Measurements from ENCODE around the gene RFPL2.
"Not testable (repeated sequence)": the region's sequence is repeated elsewhere in the genome, so short reads cannot be mapped to it uniquely, and the experiment has no call there.

RFPL2 gene

DNA sequence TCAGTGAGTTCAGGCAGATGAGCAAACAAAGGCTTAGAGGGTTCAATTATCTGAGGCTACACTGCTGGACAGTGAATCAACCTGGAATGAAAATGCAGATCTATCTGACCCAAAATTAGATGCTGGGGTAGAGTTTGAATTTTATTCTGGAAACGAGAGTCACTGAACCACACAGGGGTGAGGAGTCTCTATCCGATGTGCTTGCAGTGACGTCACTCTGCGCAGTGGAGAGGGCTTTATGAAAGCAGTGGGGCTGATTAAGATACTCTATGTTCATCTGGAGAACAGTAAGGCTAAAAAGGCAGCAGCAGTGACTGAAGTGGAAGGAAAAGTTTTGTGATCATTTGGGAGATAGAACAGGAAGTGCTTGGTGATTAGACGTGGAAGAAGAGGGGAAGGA, 44.5 kb downstream of the RFPL2 start:
- not testable (repeated sequence) for FAIRE-seq

DNA sequence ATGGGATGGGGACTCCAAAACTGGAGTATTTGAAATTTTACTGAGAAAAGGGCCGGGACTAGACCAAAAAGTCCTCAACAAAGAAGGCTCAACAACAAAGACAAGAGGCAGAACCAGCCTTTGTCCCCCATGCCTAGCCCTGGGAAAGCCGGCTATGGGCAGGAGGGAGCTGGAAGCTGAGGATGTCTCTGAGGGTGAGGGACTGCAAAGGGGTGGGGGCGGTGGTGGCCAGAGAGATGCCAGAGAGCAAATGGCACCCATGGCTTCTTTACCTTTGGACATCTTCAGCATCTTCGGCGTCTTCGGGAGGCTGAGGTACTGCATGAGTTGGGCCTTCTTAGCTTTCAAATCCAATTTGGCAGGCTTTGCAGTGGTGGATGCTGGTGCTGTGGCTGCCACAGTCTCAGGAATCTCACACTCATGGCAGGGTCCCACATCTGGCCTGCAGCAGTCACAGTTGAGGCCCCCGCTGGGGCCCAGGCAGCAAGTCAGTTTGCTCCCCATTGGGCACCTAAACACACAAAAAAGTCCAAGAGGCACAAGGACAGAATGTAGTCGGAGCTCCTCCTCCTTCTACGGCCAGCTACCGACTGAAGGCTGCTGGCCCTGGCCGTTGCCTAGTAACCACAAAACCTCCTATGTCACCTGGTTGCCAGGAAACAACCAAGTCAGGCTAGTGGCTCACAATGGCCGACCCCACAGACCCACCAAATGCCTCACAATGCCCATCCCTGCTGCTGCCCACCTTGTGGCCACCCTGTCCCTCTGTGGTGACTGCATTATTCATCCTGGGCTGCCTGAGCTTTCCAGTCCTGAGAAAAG, 46.0 kb downstream of the RFPL2 start, which contains the start of gene C22orf42:
TSS of gene C22orf42 (minus strand) at position 592 of the 822 bp plus-strand sequence. CDS start at position 504, 88 bp downstream.
- no peak for FAIRE-seq

DNA sequence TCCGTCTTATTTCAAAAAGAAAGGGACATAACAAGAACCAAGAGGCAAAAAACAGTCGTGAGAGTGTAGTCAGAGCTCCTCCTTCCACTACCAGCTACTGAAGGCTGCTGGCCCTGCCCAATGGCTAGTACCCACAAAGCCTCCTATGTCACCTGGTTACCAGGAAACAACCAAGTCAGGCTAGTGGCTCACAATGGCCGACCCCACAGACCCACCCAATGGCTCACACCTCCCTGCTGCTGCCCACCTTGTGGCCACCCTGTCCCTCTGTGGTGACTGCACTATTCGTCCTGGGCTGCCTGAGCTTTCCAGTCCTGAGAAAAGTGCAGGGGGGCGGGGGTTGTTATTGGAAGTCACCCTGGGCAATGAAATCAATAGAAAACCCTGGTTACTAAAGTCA, 47.2 kb downstream of the RFPL2 start:
- not testable (repeated sequence) for FAIRE-seq

DNA sequence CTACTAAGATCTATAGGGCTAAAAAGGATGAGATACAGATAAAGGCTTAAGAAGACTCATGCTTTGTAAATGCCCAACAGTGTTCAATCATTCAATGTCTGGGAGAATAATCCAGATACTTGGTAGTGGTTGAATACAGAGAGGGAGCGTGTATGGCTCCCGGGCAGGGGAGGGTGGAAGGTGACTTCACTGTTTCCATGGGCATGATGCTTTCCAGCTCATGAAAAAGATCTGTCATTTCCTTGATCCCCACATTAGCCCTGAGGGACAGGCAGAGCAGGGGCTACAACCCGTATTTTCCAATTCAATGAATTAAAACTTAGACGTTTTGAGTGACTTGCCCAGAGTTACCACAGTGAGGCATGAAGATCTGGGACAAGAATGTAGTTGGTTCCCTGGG, 50.1 kb downstream of the RFPL2 start:
- not testable (repeated sequence) for FAIRE-seq

DNA sequence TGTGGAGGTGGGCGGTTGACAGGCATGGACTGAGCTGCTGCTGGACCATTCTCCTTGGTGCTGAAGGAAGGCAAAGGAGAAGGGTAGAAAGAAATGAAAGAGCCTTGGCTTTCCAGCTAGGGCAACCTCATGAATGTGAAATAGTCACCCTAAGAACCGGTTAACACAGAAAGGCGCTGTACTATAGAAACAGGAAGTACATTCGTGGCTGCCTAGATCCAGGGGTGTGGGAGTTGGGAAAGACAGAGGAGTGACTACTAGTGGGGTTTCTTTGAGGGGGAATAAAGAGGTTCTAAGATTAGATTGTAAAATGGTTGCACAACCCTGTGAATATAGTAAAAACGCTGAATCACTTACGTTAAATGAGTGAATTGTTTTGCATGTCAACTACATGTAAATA, 53.2 kb downstream of the RFPL2 start:
- FAIRE-seq, result not testable (repeated sequence)

DNA sequence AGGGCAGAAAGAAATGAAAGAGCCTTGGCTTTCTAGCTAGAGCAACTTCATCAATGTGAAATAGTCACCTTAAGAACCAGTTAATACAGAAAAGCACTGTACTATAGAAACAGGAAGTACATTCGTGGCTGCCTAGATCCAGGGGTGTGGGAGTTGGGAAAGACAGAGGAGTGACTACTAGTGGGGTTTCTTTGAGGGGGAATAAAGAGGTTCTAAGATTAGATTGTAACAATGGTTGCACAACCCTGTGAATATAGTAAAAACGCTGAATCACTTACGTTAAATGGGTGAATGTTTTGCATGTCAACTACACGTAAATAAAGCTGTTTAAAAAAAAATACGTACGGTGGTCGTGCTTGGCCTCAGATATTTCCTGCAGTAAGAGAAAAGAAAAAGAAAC, 54.2 kb downstream of the RFPL2 start:
- FAIRE-seq, result not testable (repeated sequence)

DNA sequence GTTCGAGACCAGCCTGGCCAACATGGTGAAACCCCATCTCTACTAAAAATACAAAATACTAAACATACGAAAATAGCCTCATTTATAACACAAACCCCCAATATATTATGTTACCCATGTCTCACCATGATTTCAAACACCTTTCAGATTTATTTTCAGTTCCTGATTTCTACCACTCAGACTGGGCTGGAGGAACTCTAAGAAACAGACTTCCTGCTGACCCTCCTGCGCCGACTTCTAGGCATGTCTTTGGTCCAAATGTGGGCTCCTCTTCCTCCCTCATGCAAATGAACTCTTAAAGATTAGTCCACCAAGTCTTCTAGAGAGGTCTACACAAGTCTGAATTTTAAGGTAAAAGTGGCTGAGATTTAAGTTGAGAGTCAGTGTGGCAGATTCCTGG, 56.5 kb downstream of the RFPL2 start:
- not testable (repeated sequence) for FAIRE-seq

DNA sequence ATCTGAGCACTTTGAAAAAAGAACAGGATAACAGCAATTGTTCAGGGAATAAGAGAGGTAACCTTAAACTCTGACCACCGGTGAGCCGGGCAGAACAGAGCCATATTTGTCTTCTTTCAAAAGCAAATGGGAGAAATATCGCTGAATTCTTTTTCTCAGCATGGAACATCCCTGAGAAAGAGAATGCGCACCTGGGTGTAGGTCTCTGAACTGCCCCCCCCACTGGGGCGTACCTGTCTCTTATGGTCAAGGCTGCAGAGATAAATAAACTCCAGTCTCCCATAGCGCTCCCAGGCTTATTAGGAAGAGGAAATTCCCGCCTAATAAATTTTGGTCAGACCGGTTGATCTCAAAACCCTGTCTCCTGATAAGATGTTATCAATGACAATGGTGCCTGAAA, 57.7 kb downstream of the RFPL2 start:
- not testable (repeated sequence) for FAIRE-seq

DNA sequence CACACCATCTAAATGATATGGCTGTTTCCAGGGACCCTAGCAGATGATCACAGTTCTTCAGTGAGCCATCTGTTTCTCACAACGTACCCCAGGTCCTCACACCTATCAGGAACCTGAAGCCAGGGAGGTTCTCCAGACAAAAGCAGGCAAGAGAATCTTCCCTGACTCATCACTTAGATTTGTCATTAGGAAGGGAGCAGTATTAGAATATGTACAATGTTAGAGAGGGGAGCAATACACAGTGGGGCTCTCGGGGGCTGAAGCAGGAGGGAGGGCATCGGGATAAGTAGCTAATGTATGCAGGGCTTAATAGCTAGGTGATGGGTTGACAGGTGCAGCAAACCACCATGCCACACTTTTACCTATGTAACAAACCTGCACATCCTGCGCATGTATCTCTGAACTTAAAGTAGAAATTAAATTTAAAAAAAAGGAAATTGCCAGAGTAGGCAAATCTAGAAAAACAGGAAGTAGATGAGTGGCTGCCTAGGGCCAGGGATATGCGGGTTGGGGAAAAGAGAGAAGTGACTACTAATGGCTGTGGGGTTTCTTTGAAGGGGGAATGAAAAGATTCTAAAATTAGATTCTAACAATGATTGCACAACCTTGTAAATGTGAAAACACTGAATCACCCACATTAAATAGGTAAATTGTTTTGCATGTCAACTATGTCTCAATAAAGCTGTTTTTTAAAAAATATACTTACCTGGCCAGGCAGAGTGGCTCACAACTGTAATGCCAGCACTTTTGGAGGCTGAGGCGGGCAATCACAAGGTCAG, 60.2 kb downstream of the RFPL2 start:
- FAIRE-seq, result no peak

DNA sequence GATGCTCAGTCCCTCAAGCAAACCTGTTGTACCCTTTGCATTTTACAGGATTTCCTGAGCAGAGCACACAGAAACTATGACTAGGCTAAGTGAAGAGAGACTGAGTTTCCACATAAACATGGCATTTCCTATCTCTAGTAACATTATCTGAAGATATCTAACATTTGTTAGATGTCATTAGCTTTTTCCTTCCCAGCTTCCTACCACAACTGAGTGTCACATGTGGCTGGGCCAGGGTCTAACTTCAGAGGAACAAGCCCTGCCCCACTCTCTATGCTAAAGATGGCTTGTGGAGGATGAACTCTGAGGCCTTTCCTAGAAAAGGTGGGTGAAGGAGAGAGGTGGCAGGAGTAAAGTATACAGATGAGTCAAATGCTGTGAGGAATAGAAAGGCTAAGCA, 62.3 kb downstream of the RFPL2 start:
- FAIRE-seq, result no peak

DNA sequence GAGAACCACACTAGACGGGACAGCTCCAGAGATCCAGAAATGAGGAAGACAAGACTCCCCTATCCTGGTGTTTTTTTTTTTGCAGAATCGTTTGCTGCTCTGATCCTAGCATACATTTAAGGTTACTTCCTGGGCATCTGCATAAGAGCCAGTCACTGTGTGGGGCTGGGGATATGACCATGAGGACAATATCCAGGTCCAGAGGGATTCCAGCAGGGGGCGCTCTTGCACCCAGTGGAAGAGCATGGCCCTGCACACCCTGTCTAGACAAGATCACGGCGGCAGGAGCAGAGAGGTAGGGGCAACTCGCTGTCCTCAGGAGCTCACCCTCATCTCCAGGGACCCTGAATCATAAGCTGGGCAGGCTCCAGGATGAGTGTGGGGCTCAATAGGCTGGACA, 64.2 kb downstream of the RFPL2 start:
- FAIRE-seq, result not testable (repeated sequence)
